ENCODE data around the gene RAC2. TPM values are rescaled to one million over a fixed set of nuclear protein-coding genes. Genes with fewer than 3 reads are reported as not detected.

The RAC2 gene
- total and polyA plus RNA-seq, 12 donors: 2.8 to 17.9 (median 10.6) TPM

- Histone ChIP-seq H3K27me3 (no peaks in the 10 kb centered on the region), H3K4me1 (replicated peaks in 1 of 2) (peaks cover 25 to 38% of the 10 kb centered on the region in 2 donors), H3K9me3 (replicated peaks in 1 of 3) (no peaks in the 10 kb centered on the region), H3K27ac (peak overlapping the region; percentile 95 to 97 (median 95)), H3K36me3 (replicated peaks in 1 of 2) (no peaks in the 10 kb centered on the region), H3K4me3 (peak overlapping the region in 3 of 4 donors; percentile 2 to 60 (median 56))
- intact Hi-C loops (cut with DNase I): loop anchor here in 1 of 2 donors (2.0 kb wide), 1 partner anchor 32 kb away; no protein-coding TSS in a partner anchor
- peak; percentile 97 to 100 (median 100) for DNase-seq
- WGBS, 4 donors: 0 to 1% (median 0%) methylated on average over 11 to 58 of the region's 58 CpGs
- TF ChIP-seq POLR2A (IDR thresholded peaks at IDR 0.05): peak; percentile 96 to 97
- TF ChIP-seq, protein P1, sequence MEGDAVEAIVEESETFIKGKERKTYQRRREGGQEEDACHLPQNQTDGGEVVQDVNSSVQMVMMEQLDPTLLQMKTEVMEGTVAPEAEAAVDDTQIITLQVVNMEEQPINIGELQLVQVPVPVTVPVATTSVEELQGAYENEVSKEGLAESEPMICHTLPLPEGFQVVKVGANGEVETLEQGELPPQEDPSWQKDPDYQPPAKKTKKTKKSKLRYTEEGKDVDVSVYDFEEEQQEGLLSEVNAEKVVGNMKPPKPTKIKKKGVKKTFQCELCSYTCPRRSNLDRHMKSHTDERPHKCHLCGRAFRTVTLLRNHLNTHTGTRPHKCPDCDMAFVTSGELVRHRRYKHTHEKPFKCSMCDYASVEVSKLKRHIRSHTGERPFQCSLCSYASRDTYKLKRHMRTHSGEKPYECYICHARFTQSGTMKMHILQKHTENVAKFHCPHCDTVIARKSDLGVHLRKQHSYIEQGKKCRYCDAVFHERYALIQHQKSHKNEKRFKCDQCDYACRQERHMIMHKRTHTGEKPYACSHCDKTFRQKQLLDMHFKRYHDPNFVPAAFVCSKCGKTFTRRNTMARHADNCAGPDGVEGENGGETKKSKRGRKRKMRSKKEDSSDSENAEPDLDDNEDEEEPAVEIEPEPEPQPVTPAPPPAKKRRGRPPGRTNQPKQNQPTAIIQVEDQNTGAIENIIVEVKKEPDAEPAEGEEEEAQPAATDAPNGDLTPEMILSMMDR (IDR thresholded peaks at IDR 0.05): peak; percentile 85 to 97 (median 92)
These were observed 44.8 kb downstream of the RAC2 start for GRCh38 chr22:37199103-37199759.

DNA sequence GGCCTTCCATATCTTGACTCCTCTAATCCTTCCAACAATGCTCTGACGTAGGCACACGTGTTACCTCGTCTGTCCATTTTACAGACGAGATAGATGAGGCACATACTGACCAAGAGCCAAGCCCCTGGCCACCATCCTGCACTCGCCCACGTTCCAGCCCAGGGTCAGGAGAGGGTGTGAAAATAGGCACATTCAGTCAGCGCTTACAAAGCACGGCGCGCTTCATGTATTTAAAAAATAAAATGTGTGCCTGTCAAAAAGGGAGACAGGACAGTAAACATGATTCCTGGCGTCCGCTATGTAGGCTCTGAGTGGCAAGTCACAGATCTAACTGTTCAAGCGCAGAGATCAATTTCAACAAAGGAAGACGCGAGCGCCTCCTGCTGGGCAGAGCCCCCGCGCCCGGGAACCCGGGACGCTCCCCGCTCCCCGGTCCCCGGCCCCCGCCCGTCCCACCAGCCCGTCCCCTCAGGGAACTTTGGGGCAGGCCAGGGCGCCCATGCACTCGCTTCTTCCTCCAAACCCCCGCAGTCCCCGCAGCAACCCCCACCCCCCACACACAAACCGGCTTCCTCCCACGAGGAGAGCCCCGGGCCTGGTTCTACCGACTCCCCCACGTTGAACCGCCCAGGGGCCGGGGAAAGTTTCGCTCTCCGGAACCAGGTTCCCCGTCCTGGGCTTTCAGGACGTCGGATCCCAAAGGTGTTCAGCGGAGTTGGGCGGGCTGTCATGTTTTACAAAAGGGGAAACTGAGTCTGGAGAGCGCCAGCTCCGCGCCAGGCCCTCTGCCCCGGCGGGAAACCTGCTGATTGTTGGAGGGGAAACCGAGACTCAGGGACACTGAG, 45.6 kb downstream of the RAC2 start:
- intact Hi-C loops (cut with DNase I): loop anchor here in 1 of 2 donors (2.0 kb wide), 1 partner anchor 32 kb away; no protein-coding TSS in a partner anchor
- Histone ChIP-seq H3K4me1 (replicated peaks in 1 of 2) (peaks cover 32 to 46% of the 10 kb centered on the region in 2 donors), H3K4me3 (peak overlapping the region in 3 of 4 donors; percentile 2 to 60 (median 56)), H3K36me3 (replicated peaks in 1 of 2) (no peaks in the 10 kb centered on the region), H3K9me3 (replicated peaks in 1 of 3) (no peaks in the 10 kb centered on the region), H3K27ac (peak overlapping the region; percentile 95 to 97 (median 95)), H3K27me3 (no peaks in the 10 kb centered on the region)
- TF ChIP-seq, protein P1 (IDR thresholded peaks at IDR 0.05): peak; percentile 56 to 85 (median 74)
- no peak for TF ChIP-seq POLR2A (IDR thresholded peaks at IDR 0.05)
- 1 to 4% (median 2%) methylated on average over 13 to 51 of the region's 51 CpGs for WGBS, 4 donors
- DNase-seq: peak; percentile 86 to 96 (median 92)

- DNase-seq: peak; percentile 90 to 97 (median 96)
- H3K9me3 ChIP-seq (replicated peaks in 1 of 3): no peaks in the 10 kb centered on the region
- peak in 1 of 2 donors; percentile 5 for TF ChIP-seq POLR2A (IDR thresholded peaks at IDR 0.05)
- TF ChIP-seq, protein P1 (IDR thresholded peaks at IDR 0.05): no peak
- no peaks in the 10 kb centered on the region for H3K36me3 ChIP-seq (replicated peaks in 1 of 2)
- WGBS, 4 donors: 17 to 34% (median 24%) methylated on average over 9 to 12 of the region's 12 CpGs
- intact Hi-C loops (cut with DNase I): loop anchor here in 1 of 2 donors (2.0 kb wide), 1 partner anchor 31 kb away; no protein-coding TSS in a partner anchor
- H3K27me3 ChIP-seq: no peaks in the 10 kb centered on the region
- H3K4me3 ChIP-seq: peak overlapping the region in 2 of 4 donors; percentile 56 to 60
- H3K27ac ChIP-seq: peak overlapping the region; percentile 80 to 97 (median 95)
- H3K4me1 ChIP-seq (replicated peaks in 1 of 2): peaks cover 37 to 47% of the 10 kb centered on the region in 2 donors
These were observed 46.4 kb downstream of the RAC2 start for GRCh38 chr22:37197451-37198257.

All from adrenal gland (tissue), 12 donors.